GM12878 (cell line): Measurements from ENCODE around the gene CAB39L. TPM values are rescaled to one million over a fixed set of nuclear protein-coding genes. Genes with fewer than 3 reads are reported as not detected.

ENCODE experiments used
- ATAC-seq: fragments of 200-7000 bp; cut with Tn5 transposase; 3 replicates; pipeline ENCODE4 v1.9.1; 2020; ENCODE audit warnings: mild to moderate bottlenecking, moderate library complexity
- BruUV-seq: library from RNA; stranded (reverse); fragments of 400-500 nt; replicated peaks from 2 replicates; lab custom pipeline; 2021; lab: Mats Ljungman, UMichigan
- CTCF ChIA-PET: fragments of 300-600 bp; sonication (Branson Sonifier 250); formaldehyde crosslinking; extraction: SDS; loops from one replicate; lab custom pipeline; 2021; ENCODE audit warnings: inconsistent platforms; lab: Yijun Ruan, JAX
- POLR2A ChIA-PET: fragments of 350-600 bp; formaldehyde crosslinking; extraction: SDS; loops from one replicate; lab custom pipeline; 2021; ENCODE audit warnings: inconsistent platforms; lab: Charles Lee
- RAD21 ChIA-PET: fragments of 300-600 bp; sonication (Branson Sonifier 250); formaldehyde crosslinking; loops from one replicate; lab custom pipeline; 2023; ENCODE audit warnings: antibody characterized with exemption; ENCODE audit not compliant: unreplicated experiment; lab: Charles Lee
- SMC1A ChIA-PET: fragments of 300-600 bp; sonication (Branson Sonifier 250); formaldehyde crosslinking; loops from one replicate; lab custom pipeline; 2023; ENCODE audit not compliant: unreplicated experiment, uncharacterized antibody; lab: Charles Lee
- DNase-seq: peaks from one replicate; pipeline ENCODE4 v3.0.0-alpha.2; 2011; ENCODE audit warnings: low read depth, low spot score
- FAIRE-seq: peaks from 3 replicates; lab custom pipeline; 2011; peaks lifted over from hg19 to GRCh38; lab: Jason Lieb, UNC
- H2AFZ ChIP-seq: 2 replicates; pipeline ENCODE4 v1.6.0; 2011; ENCODE audit warnings: low read depth, low read length, control low read depth; ENCODE audit not compliant: control insufficient read depth
- H3K27ac ChIP-seq: 2 replicates; pipeline ENCODE4 v1.5.1; 2011; ENCODE audit warnings: control low read depth; ENCODE audit not compliant: control insufficient read depth, insufficient read depth
- H3K27me3 ChIP-seq, 2 experiments: replicated peaks in 1 of 2; 2 replicates each; pipeline versions ENCODE4 v1.6.0 to v1.6.1; 2011; ENCODE audit warnings: low read length in 1 of 2; ENCODE audit not compliant: control insufficient read depth in 2 of 2, insufficient read depth in 2 of 2
- H3K36me3 ChIP-seq, 2 experiments: 2 replicates each; pipeline ENCODE4 v1.5.1; 2011; ENCODE audit warnings: low read length in 1 of 2; ENCODE audit not compliant: control insufficient read depth in 2 of 2, insufficient read depth in 2 of 2
- H3K4me1 ChIP-seq: 2 replicates; pipeline ENCODE4 v1.6.1; 2011; ENCODE audit warnings: mild to moderate bottlenecking, low read length, moderate library complexity, mixed read lengths; ENCODE audit not compliant: control insufficient read depth, insufficient read depth
- H3K4me2 ChIP-seq: 2 replicates; pipeline ENCODE4 v1.6.0; 2011; ENCODE audit warnings: control low read depth; ENCODE audit not compliant: control insufficient read depth, insufficient read depth
- H3K4me3 ChIP-seq: fragments of 200-600 bp; sonication (generic); 2 replicates; pipeline ENCODE4 v1.5.1; 2016
- H3K79me2 ChIP-seq: 2 replicates; pipeline ENCODE4 v1.6.0; 2011; ENCODE audit warnings: low read length; ENCODE audit not compliant: control insufficient read depth, insufficient read depth
- H3K9ac ChIP-seq: 2 replicates; pipeline ENCODE4 v1.8.0; 2011; ENCODE audit warnings: low read length, control low read depth, mixed read lengths; ENCODE audit not compliant: control insufficient read depth, insufficient read depth
- H3K9me3 ChIP-seq: replicated peaks from 3 replicates; pipeline ENCODE4 v1.5.1; 2011; ENCODE audit warnings: mild to moderate bottlenecking, low read length; ENCODE audit not compliant: control insufficient read depth, insufficient read depth
- H4K20me1 ChIP-seq: 2 replicates; pipeline ENCODE4 v1.6.0; 2011; ENCODE audit not compliant: control insufficient read depth, insufficient read depth
- CEBPZ ChIP-seq: fragments of 150-350 bp; IDR thresholded peaks from 2 replicates; pipeline ENCODE4 v1.6.1; 2016; ENCODE audit warnings: low read depth, low read length
- KAT2A ChIP-seq: conservative IDR thresholded peaks from 2 replicates; pipeline ENCODE4 v1.6.1; 2011; ENCODE audit warnings: low read depth, low read length; ENCODE audit not compliant: control insufficient read depth
- WGBS: methylation state at CpG from one replicate; pipeline ENCODE4 v1.1.6; 2016; ENCODE audit warnings: low lambda C conversion rate; ENCODE audit not compliant: insufficient replicate concordance, insufficient coverage; ENCODE audit errors: missing lambda C conversion rate; 5-methylcytosine and 5-hydroxymethylcytosine counted together
- in situ Hi-C: fragments of 300-500 bp; cut with MboI; formaldehyde crosslinking; loops from 9 replicates; pipeline ENCODE4 v1.14.3; 2018; ENCODE audit warnings: mixed read lengths
- intact Hi-C: fragments of 100-400 bp; cut with micrococcal nuclease; formaldehyde crosslinking; loops from one replicate; pipeline ENCODE4 v1.14.2; 2022; ENCODE audit not compliant: unreplicated experiment
- polyA plus RNA-seq, 11 experiments: library from polyadenylated mRNA; depleted of rRNA in 4 of 11; unstranded in 6 of 11; stranded (reverse) in 5 of 11; fragments of >200 nt; fragmentation: Nextera tagmentation in 4 of 11; fragmentation: Illumina TruSeq in 1 of 11; extraction: Ambion mirVana in 4 of 11; extraction: Trizol in 1 of 11; gene quantifications; 1 replicate in 1 of 11; 2 replicates in 10 of 11; pipeline versions ENCODE4 v1.2.1 to v1.2.3, GENCODE V29; 2011 to 2016; ENCODE audit warnings: inconsistent platforms in 2 of 11, missing spikeins in 2 of 11, low read depth in 1 of 11
- total RNA-seq, 4 experiments: library from RNA; depleted of rRNA in 3 of 4; stranded (reverse); fragments of >200 nt in 3 of 4; fragmentation: Illumina TruSeq in 1 of 4; extraction: Trizol in 1 of 4; gene quantifications; 2 replicates each; pipeline versions ENCODE4 v1.2.1 to v1.2.3, GENCODE V29; 2013 to 2021

CAB39L gene
- total and polyA plus RNA-seq, 10 of the 15 experiments (the other 5 are each of a cell fraction or from before 2014, with no cell fraction given), result 0.88 to 3.0 (median 1.7) TPM

- RAD21 ChIA-PET, result interaction anchor here (2.5 kb wide), 1 partner anchor 307 kb away, joined by 9 read pairs; no protein-coding TSS in a partner anchor
- Histone ChIP-seq H3K4me1 (peaks cover 3% of the 10 kb centered on the region; the same call in 1 of the 2 replicates), H4K20me1 (no peaks in the 10 kb centered on the region), H3K9ac (no peak overlapping the region), H2AFZ (no peak overlapping the region), H3K4me2 (no peak overlapping the region), H3K4me3 (no peak overlapping the region), H3K36me3 (no peaks in the 10 kb centered on the region), H3K79me2 (no peaks in the 10 kb centered on the region), H3K9me3 (no peaks in the 10 kb centered on the region), H3K27ac (no peak overlapping the region), H3K27me3 (no peaks in the 10 kb centered on the region)
- intact Hi-C loops (loop anchor here (2.0 to 10.0 kb wide), 3 partner anchors 122 to 549 kb away; partner anchors contain the start of gene PHF11), in situ Hi-C loops (loop anchor here (5.0 kb wide), 1 partner anchor 307 kb away; no protein-coding TSS in a partner anchor)
- SMC1A ChIA-PET, result interaction anchor here (0.8 to 3.6 kb wide), 5 partner anchors 9 to 307 kb away, joined by 4 to 22 read pairs (median 7); no protein-coding TSS in a partner anchor
- TF ChIP-seq KAT2A (no peak), CEBPZ (no peak)
- FAIRE-seq (no peak), DNase-seq (no peak), ATAC-seq (no peak)
- 28% methylated on average over 5 of the region's 5 CpGs for WGBS
- CTCF ChIA-PET, result interaction anchor here (0.7 to 3.9 kb wide), 8 partner anchors 11 to 490 kb away, joined by 3 to 42 read pairs (median 3); no protein-coding TSS in a partner anchor
- no TSS peak for BruUV-seq
- POLR2A ChIA-PET, result no interaction called here
These were observed 143.6 kb downstream of the CAB39L start for GRCh38 chr13:49300276-49300675.
